Spinal cord (tissue), 10 donors: ENCODE measurements around the gene NABP2. TPM values are rescaled to one million over a fixed set of nuclear protein-coding genes. Genes with fewer than 3 reads are reported as not detected.

Experiments
- DNase-seq, 6 donors: peaks; one replicate each; pipeline versions ENCODE4 v3.0.0 to v3.0.0-alpha.2; 2013 to 2015; ENCODE audit warnings: low spot score in 6 of 6, low read depth in 4 of 6
- H3K27ac ChIP-seq: one replicate; pipeline ENCODE4 v1.5.1; 2013; ENCODE audit warnings: low read depth, low read length, control low read depth
- H3K27me3 ChIP-seq: one replicate; pipeline ENCODE4 v1.6.1; 2013; ENCODE audit warnings: low read length; ENCODE audit not compliant: control insufficient read depth, insufficient read depth
- H3K36me3 ChIP-seq: one replicate; pipeline ENCODE4 v1.6.1; 2013; ENCODE audit warnings: low read length; ENCODE audit not compliant: control insufficient read depth, insufficient read depth
- H3K4me1 ChIP-seq: one replicate; pipeline ENCODE4 v1.6.1; 2013; ENCODE audit warnings: low read length; ENCODE audit not compliant: control insufficient read depth, insufficient read depth
- H3K4me3 ChIP-seq: one replicate; pipeline ENCODE4 v1.5.1; 2013; ENCODE audit warnings: low read depth, low read length, control low read depth
- H3K9me3 ChIP-seq: one replicate; pipeline ENCODE4 v1.6.1; 2013; ENCODE audit warnings: low read length; ENCODE audit not compliant: control insufficient read depth, insufficient read depth
- WGBS: methylation state at CpG from one replicate; pipeline ENCODE4 v1.1.5; 2013; ENCODE audit warnings: missing lambda C conversion rate; ENCODE audit not compliant: insufficient coverage; 5-methylcytosine and 5-hydroxymethylcytosine counted together
- polyA plus RNA-seq, 2 donors: library from polyadenylated mRNA; unstranded; fragments of 120-200 nt; gene quantifications; one replicate each; pipeline ENCODE4 v1.2.1, GENCODE V29; 2013; ENCODE audit not compliant: insufficient read length in 2 of 2
- total RNA-seq, 2 donors: library from RNA; depleted of rRNA in 1 of 2; stranded (reverse); fragments of 120-200 nt in 1 of 2; fragments of >200 nt in 1 of 2; gene quantifications; one replicate each; pipeline versions ENCODE4 v1.2.3 to v1.2.4, GENCODE V29; 2013 to 2014
- donor health status: healthy.

NABP2 gene
- total and polyA plus RNA-seq, 4 donors = 20.8 to 48.3 (median 45.9) TPM

- H3K27me3 ChIP-seq = no peaks in the 10 kb centered on the region
- H3K9me3 ChIP-seq = no peaks in the 10 kb centered on the region
- DNase-seq = peak in 2 of 6 donors; percentile 42 to 60
- peaks cover 64% of the 10 kb centered on the region for H3K36me3 ChIP-seq
- WGBS = 50% methylated on average over 11 of the region's 14 CpGs
- H3K4me1 ChIP-seq = no peaks in the 10 kb centered on the region
- H3K4me3 ChIP-seq = no peak overlapping the region
- H3K27ac ChIP-seq = no peak overlapping the region
These were observed 17.5 kb upstream of the NABP2 start for GRCh38 chr12:56206452-56207166.

- peaks cover 77% of the 10 kb centered on the region for H3K36me3 ChIP-seq
- H3K27ac ChIP-seq = no peak overlapping the region
- no peaks in the 10 kb centered on the region for H3K9me3 ChIP-seq
- H3K4me1 ChIP-seq = no peaks in the 10 kb centered on the region
- whole genome bisulfite sequencing = 72% methylated on average over 6 of the region's 6 CpGs
- H3K4me3 ChIP-seq = no peak overlapping the region
- DNase-seq = no peak
- H3K27me3 ChIP-seq = no peaks in the 10 kb centered on the region
These were observed 16.1 kb upstream of the NABP2 start for GRCh38 chr12:56208006-56208405.

- H3K36me3 ChIP-seq = peaks cover 88% of the 10 kb centered on the region
These were observed 11.8 kb upstream of the NABP2 start for GRCh38 chr12:56212361-56212760.

GRCh38 chr12:56213878-56214277 is 10.3 kb upstream of the NABP2 start:
- Histone ChIP-seq H3K4me1 (no peaks in the 10 kb centered on the region), H3K36me3 (peaks cover 79% of the 10 kb centered on the region), H3K27ac (no peak overlapping the region), H3K27me3 (no peaks in the 10 kb centered on the region), H3K4me3 (no peak overlapping the region), H3K9me3 (no peaks in the 10 kb centered on the region)
- WGBS = 100% methylated on average over 3 of the region's 5 CpGs
- DNase-seq = no peak

More at GRCh38 chr12:56212361-56212760, 11.8 kb upstream of the NABP2 start:
- H3K4me3 ChIP-seq = no peak overlapping the region
- no peaks in the 10 kb centered on the region for H3K27me3 ChIP-seq
- no peaks in the 10 kb centered on the region for H3K9me3 ChIP-seq
- no CpG with 5 or more reads among the region's 1 CpG for WGBS
- no peak overlapping the region for H3K27ac ChIP-seq
- no peak for DNase-seq
- H3K4me1 ChIP-seq = no peaks in the 10 kb centered on the region

- DNase-seq = no peak
- H3K27ac ChIP-seq = no peak overlapping the region
- no peaks in the 10 kb centered on the region for H3K27me3 ChIP-seq
- H3K4me3 ChIP-seq = no peak overlapping the region
- H3K9me3 ChIP-seq = no peaks in the 10 kb centered on the region
- WGBS = 100% methylated on average over 3 of the region's 3 CpGs
- H3K36me3 ChIP-seq = peaks cover 55% of the 10 kb centered on the region
- peaks cover 15% of the 10 kb centered on the region for H3K4me1 ChIP-seq
These were observed 7.7 kb upstream of the NABP2 start for GRCh38 chr12:56216461-56216860.

- WGBS = 93% methylated on average over 3 of the region's 9 CpGs
- no peaks in the 10 kb centered on the region for H3K27me3 ChIP-seq
- H3K4me1 ChIP-seq = peaks cover 40% of the 10 kb centered on the region
- no peaks in the 10 kb centered on the region for H3K9me3 ChIP-seq
- peaks cover 23% of the 10 kb centered on the region for H3K36me3 ChIP-seq
- DNase-seq = no peak
- H3K4me3 ChIP-seq = no peak overlapping the region
- no peak overlapping the region for H3K27ac ChIP-seq
These were observed 4.3 kb upstream of the NABP2 start for GRCh38 chr12:56219840-56220239.

GRCh38 chr12:56220611-56221231 is 3.4 kb upstream of the NABP2 start:
- Histone ChIP-seq H3K4me1 (peaks cover 48% of the 10 kb centered on the region), H3K27ac (peak overlapping the region; percentile 100), H3K9me3 (no peaks in the 10 kb centered on the region), H3K4me3 (peak overlapping the region; percentile 96), H3K36me3 (peaks cover 14% of the 10 kb centered on the region), H3K27me3 (no peaks in the 10 kb centered on the region)
- DNase-seq = no peak
- WGBS = 34% methylated on average over 5 of the region's 10 CpGs

- Histone ChIP-seq H3K4me1 (peaks cover 48% of the 10 kb centered on the region), H3K27ac (peak overlapping the region; percentile 100), H3K9me3 (no peaks in the 10 kb centered on the region), H3K27me3 (no peaks in the 10 kb centered on the region), H3K36me3 (peaks cover 18% of the 10 kb centered on the region), H3K4me3 (peak overlapping the region; percentile 96)
- peak in 5 of 6 donors; percentile 50 to 92 (median 54) for DNase-seq
- WGBS = 0% methylated on average over 21 of the region's 21 CpGs
These were observed 2.8 kb upstream of the NABP2 start for GRCh38 chr12:56221232-56221756.

GRCh38 chr12:56221757-56222530 is 2.2 kb upstream of the NABP2 start, which contains the start of gene RNF41:
Gene RNF41, minus strand, starts transcription at chr12:56221922. Its CDS starts 7,875 bp downstream, at chr12:56214047.
- peak within 1 kb of the TSS; percentile 96 for H3K4me3 ChIP-seq
- H3K9me3 ChIP-seq = no peaks in the 10 kb centered on the region
- peak within 1 kb of the TSS; percentile 100 for H3K27ac ChIP-seq
- no peaks in the 10 kb centered on the region for H3K27me3 ChIP-seq
- H3K4me1 ChIP-seq = peaks cover 48% of the 10 kb centered on the region
- peak; percentile 90 to 99 (median 94) for DNase-seq
- peaks cover 16% of the 10 kb centered on the region for H3K36me3 ChIP-seq
- 2% methylated on average over 31 of the region's 42 CpGs for WGBS
